D721Med (cell line): Measurements from ENCODE around the gene AMACR.

Experiments used
- DNase-seq: peaks from one replicate; pipeline ENCODE4 v3.0.0; 2011; ENCODE audit warnings: low spot score; ENCODE audit not compliant: insufficient read length
- FAIRE-seq: peaks from 2 replicates; lab custom pipeline; 2011; peaks lifted over from hg19 to GRCh38; lab: Jason Lieb, UNC
- TF ChIP-seq, protein P1 (sequence below): IDR thresholded peaks from 2 replicates; pipeline ENCODE4 v1.5.1; 2012; ENCODE audit warnings: mild to moderate bottlenecking, control low read depth; ENCODE audit not compliant: insufficient read depth; ENCODE audit errors: missing control alignments

The AMACR gene

GRCh38 chr5:34051374-34051980 lies 43.6 kb upstream of the AMACR start:
- DNase-seq (no peak), FAIRE-seq (no peak)
- TF ChIP-seq, protein P1, sequence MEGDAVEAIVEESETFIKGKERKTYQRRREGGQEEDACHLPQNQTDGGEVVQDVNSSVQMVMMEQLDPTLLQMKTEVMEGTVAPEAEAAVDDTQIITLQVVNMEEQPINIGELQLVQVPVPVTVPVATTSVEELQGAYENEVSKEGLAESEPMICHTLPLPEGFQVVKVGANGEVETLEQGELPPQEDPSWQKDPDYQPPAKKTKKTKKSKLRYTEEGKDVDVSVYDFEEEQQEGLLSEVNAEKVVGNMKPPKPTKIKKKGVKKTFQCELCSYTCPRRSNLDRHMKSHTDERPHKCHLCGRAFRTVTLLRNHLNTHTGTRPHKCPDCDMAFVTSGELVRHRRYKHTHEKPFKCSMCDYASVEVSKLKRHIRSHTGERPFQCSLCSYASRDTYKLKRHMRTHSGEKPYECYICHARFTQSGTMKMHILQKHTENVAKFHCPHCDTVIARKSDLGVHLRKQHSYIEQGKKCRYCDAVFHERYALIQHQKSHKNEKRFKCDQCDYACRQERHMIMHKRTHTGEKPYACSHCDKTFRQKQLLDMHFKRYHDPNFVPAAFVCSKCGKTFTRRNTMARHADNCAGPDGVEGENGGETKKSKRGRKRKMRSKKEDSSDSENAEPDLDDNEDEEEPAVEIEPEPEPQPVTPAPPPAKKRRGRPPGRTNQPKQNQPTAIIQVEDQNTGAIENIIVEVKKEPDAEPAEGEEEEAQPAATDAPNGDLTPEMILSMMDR = no peak

GRCh38 chr5:34047774-34048572 lies 40.1 kb upstream of the AMACR start:
- FAIRE-seq (no peak), DNase-seq (no peak)
- TF ChIP-seq, protein P1 = no peak

DNA sequence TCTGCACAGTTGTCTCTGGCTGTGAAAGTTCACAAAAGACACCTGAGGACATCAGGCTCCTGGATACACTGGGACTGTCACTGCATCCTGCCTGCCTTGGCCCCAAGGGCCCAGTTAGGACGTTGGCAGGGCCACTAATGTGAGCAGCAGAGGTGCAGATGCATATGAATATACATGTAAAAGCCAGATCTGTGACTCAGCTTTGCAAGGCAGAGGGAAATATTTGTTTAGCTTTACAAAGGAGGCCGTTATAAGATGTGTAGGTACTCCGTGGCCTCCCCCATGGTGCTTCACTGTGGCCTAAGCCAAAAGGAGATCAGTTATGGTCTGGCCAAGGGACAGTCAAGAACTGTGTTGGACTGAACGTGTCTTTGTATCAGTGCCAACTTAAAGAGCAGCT lies 39.3 kb upstream of the AMACR start:
- FAIRE-seq = no peak
- DNase-seq = no peak
- TF ChIP-seq, protein P1 = no peak

GRCh38 chr5:34045996-34046395 lies 38.1 kb upstream of the AMACR start:
- DNase-seq = no peak
- FAIRE-seq = no peak

DNA sequence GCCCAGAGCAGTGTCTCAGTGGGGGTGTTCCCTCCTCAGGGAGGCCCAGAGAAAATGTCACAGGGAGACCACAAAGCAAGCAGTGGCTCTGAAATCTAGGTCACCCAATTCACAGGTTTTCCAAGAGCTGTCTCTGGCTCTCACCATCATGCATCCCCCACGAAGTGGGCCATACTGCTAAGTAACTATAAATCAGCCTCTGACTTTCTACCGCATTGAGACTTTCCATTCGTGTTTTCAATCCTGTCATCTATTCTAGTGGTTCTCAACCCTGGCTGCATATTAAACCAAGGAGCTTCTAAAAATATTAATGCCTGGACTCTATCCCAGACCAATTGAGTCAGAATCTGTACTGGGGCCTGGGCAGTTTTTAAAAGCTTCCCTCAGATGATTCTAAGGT lies 37.2 kb upstream of the AMACR start:
- TF ChIP-seq, protein P1 = no peak
- FAIRE-seq = no peak

More at GRCh38 chr5:34045996-34046395, 38.1 kb upstream of the AMACR start:
- TF ChIP-seq, protein P1 = no peak

GRCh38 chr5:34043099-34043876 lies 35.4 kb upstream of the AMACR start, which contains the start of gene C1QTNF3:
Gene C1QTNF3 (minus strand): TSS chr5:34043213. CDS start chr5:34043125, 88 bp downstream.
- no peak for DNase-seq
- TF ChIP-seq, protein P1 = no peak
- no peak for FAIRE-seq

More for the DNA sequence above, 37.2 kb upstream of the AMACR start:
- DNase-seq = no peak
